ENCODE data around the gene NR5A2.
"Not testable (repeated sequence)": the region's sequence is repeated elsewhere in the genome, so short reads cannot be mapped to it uniquely, and the experiment has no call there.

NR5A2 gene

DNA sequence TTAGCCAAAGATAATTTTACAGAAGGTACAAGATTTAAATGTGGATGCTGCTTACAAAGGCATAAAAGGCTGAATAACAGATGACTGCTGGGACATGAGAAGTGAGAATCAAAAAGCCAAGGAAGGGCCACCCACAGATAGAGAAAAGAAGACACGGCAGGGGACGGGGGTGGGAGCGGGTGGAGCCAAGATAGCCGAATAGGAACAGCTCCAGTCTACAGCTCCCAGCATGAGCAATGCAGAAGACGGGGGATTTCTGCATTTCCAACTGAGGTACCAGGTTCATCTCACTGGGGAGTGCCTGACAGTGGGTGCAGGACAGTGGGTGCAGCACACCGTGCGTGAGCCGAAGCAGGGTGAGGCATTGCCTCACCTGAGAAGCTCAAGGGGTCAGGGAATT lies 157.7 kb downstream of the NR5A2 start:
- CTCF ChIA-PET; H3K27ac ChIP-seq (ENCODE audit: extremely low read depth, low read depth, low read length); H3K4me3 ChIP-seq (ENCODE audit: low read depth, low read length); H3K36me3 ChIP-seq (ENCODE audit: control insufficient read depth in 2 of 2, insufficient read depth in 1 of 2, low read length in 2 of 2); POLR2A ChIA-PET; H3K4me1 ChIP-seq (ENCODE audit: control insufficient read depth, insufficient read depth, low read length); H3K9me3 ChIP-seq (ENCODE audit: control insufficient read depth, insufficient read depth, low read depth, low read length): not testable (repeated sequence)
- TF ChIP-seq EGR2 (tag by site-specific recombination; IDR thresholded peaks at IDR 0.05; ENCODE audit: low read depth) = 0 out of 2 replicates have a peak, but pooled peaks have one; percentile 5

DNA sequence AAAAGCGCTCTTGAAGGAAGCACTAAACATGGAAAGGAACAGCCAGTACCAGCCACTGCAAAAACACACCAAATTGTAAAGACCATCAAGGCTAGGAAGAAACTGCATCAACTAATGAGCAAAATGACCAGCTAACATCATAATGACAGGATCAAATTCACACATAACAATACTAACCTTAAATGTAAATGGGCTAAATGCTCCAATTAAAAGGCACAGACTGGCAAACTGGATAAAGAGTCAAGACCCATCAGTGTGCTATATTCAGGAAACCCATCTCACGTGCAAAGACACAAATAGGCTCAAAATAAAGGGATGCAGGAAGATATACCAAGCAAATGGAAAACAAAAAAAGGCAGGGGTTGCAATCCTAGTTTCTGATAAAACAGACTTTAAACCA lies 159.8 kb downstream of the NR5A2 start:
- H3K27ac ChIP-seq (ENCODE audit: extremely low read depth, low read depth, low read length); H3K9me3 ChIP-seq (ENCODE audit: control insufficient read depth, insufficient read depth, low read depth, low read length); H3K4me1 ChIP-seq (ENCODE audit: control insufficient read depth, insufficient read depth, low read length); H3K36me3 ChIP-seq (ENCODE audit: control insufficient read depth in 2 of 2, insufficient read depth in 1 of 2, low read length in 2 of 2); H3K4me3 ChIP-seq (ENCODE audit: low read depth, low read length); CTCF ChIA-PET; POLR2A ChIA-PET: not testable (repeated sequence)

DNA sequence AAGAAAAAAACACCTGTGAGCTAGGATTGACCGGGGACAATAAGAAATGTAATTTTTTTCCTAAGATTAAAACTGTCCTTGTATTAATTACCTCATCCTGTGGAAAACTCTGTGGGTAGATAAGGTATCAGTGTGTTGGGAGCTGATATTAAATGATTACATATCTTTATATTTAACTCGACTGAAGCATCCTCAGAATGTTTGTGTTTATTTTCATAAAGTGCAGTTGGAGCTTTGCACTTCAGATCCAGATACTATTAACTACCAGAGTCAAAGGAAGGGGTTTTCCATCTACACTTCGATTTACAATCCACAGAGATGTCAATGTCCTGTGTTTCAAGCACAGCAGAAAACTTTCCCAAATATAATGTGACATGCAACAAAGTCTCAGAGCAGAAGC lies 164.5 kb downstream of the NR5A2 start:
- no peak overlapping the region for H3K27ac ChIP-seq (ENCODE audit: extremely low read depth, low read depth, low read length)
- TF ChIP-seq ZNF596 (tag by site-specific recombination; IDR thresholded peaks at IDR 0.05) = no peak
- TF ChIP-seq ZNF629 (tag by site-specific recombination; IDR thresholded peaks at IDR 0.05) = no peak
- no peak for TF ChIP-seq ZNF701 (tag by site-specific recombination; IDR thresholded peaks at IDR 0.05)
- TF ChIP-seq ZNF488 (tag by site-specific recombination; IDR thresholded peaks at IDR 0.05) = no peak
- no peaks in the 10 kb centered on the region for H3K9me3 ChIP-seq (ENCODE audit: control insufficient read depth, insufficient read depth, low read depth, low read length)
- H3K4me3 ChIP-seq (ENCODE audit: low read depth, low read length) = no peak overlapping the region
- CTCF ChIA-PET = interaction anchor here (0.5 to 0.7 kb wide), 3 partner anchors 51 to 88 kb away, joined by 3 to 4 read pairs (median 3); no protein-coding TSS in a partner anchor
- no peaks in the 10 kb centered on the region for H3K4me1 ChIP-seq (ENCODE audit: control insufficient read depth, insufficient read depth, low read length)
- POLR2A ChIA-PET = no interaction called here
- no peaks in the 10 kb centered on the region for H3K36me3 ChIP-seq (ENCODE audit: control insufficient read depth in 2 of 2, insufficient read depth in 1 of 2, low read length in 2 of 2)

DNA sequence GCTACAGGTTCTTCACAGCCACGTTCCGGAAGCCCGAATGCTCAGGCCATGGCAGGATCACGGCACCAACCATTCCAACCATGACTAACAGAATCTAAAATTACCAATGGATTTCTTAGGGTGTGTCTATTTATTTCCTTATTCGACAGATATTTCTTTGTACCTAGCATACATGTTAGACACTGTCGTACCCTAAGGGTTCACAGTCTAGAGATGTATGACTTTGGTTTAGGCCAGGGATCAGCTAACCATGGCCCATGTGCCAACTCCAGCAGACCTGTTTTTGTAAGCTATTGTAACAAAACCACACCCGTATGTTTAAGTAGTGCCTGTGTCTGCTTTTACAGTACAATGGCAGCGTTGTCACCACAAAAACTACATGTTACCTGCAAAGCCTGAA lies 167.0 kb downstream of the NR5A2 start:
- Histone ChIP-seq H3K4me3 (ENCODE audit: low read depth, low read length) (no peak overlapping the region), H3K4me1 (ENCODE audit: control insufficient read depth, insufficient read depth, low read length) (no peaks in the 10 kb centered on the region), H3K9me3 (ENCODE audit: control insufficient read depth, insufficient read depth, low read depth, low read length) (no peaks in the 10 kb centered on the region), H3K27ac (ENCODE audit: extremely low read depth, low read depth, low read length) (no peak overlapping the region), H3K36me3 (ENCODE audit: control insufficient read depth in 2 of 2, insufficient read depth in 1 of 2, low read length in 2 of 2) (no peaks in the 10 kb centered on the region)
- TF ChIP-seq ZNF843 (tag by site-specific recombination; IDR thresholded peaks at IDR 0.05) (no peak), ELK4 (IDR thresholded peaks at IDR 0.05; ENCODE audit: borderline replicate concordance, low read depth, low read length) (no peak), OSR2 (tag by site-specific recombination; IDR thresholded peaks at IDR 0.05) (no peak), ZSCAN23 (tag by site-specific recombination; IDR thresholded peaks at IDR 0.05) (no peak), ZNF350 (tag by site-specific recombination; IDR thresholded peaks at IDR 0.05) (no peak), ZNF174 (tag by site-specific recombination; IDR thresholded peaks at IDR 0.05) (no peak), KLF10 (tag by site-specific recombination; IDR thresholded peaks at IDR 0.05) (no peak), ZNF596 (tag by site-specific recombination; IDR thresholded peaks at IDR 0.05) (no peak), ZBTB21 (tag by site-specific recombination; IDR thresholded peaks at IDR 0.05) (no peak), ATF2 (tag by site-specific recombination; IDR thresholded peaks at IDR 0.05; ENCODE audit: low read depth) (no peak), ZNF510 (tag by site-specific recombination; IDR thresholded peaks at IDR 0.05; ENCODE audit: insufficient replicate concordance) (no peak), ZNF280D (tag by site-specific recombination; IDR thresholded peaks at IDR 0.05) (no peak), HOXD13 (CRISPR knock-in tag; IDR thresholded peaks at IDR 0.05; ENCODE audit: borderline replicate concordance) (no peak), ZBTB1 (tag by site-specific recombination; IDR thresholded peaks at IDR 0.05) (no peak), ZNF600 (tag by site-specific recombination; IDR thresholded peaks at IDR 0.05) (no peak), ZSCAN16 (tag by site-specific recombination; IDR thresholded peaks at IDR 0.05) (no peak), ZNF473 (tag by site-specific recombination; IDR thresholded peaks at IDR 0.05) (no peak)
- POLR2A ChIA-PET = no interaction called here
- CTCF ChIA-PET = no interaction called here

All from HEK293 (cell line).